RWPE1 (cell line): Measurements from ENCODE around the gene KCND3.

Source experiments
- CTCF ChIA-PET: fragments of 350-600 bp; sonication (Branson Sonifier 250); formaldehyde crosslinking; extraction: SDS; loops from one replicate; lab custom pipeline; 2021; lab: Yijun Ruan, JAX
- POLR2A ChIA-PET: fragments of 400-600 bp; formaldehyde crosslinking; extraction: SDS; loops from one replicate; lab custom pipeline; 2020; ENCODE audit warnings: antibody characterized with exemption; ENCODE audit not compliant: low non-redundant PET; lab: Yijun Ruan, JAX
- DNase-seq: peaks from one replicate; pipeline ENCODE4 v3.0.0; 2012; ENCODE audit warnings: low spot score
- H3K27ac ChIP-seq: fragments of 450-650 bp; 2 replicates; pipeline ENCODE4 v1.5.1; 2017
- TF ChIP-seq, protein P1 (sequence below): fragments of 450-650 bp; conservative IDR thresholded peaks from 2 replicates; pipeline ENCODE4 v1.5.1; 2017; ENCODE audit warnings: low read depth, mild to moderate bottlenecking

Gene KCND3

DNA sequence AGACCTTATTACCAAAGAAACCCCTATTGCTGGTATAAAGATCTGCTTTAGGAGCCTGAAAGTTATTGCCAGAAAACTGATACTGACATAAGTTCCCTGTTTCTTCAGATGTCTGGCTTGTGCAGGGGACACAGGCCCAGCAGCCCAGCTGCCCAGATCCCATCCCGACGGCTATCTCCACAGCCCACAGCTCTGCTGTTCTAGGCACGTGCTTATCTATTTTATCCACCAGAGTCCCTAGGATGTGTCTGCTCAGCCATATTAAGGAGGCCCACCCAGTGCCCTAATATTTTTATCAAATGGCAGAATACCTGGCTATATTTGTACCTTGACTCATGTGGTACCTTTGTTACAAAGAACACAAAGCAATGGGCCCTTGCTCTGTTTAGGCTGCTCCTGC, 174.8 kb downstream of the KCND3 start:
- ChIA-PET CTCF (no interaction called here), POLR2A (no interaction called here)
- DNase-seq, result no peak
- no peak overlapping the region for H3K27ac ChIP-seq
- TF ChIP-seq, protein P1, sequence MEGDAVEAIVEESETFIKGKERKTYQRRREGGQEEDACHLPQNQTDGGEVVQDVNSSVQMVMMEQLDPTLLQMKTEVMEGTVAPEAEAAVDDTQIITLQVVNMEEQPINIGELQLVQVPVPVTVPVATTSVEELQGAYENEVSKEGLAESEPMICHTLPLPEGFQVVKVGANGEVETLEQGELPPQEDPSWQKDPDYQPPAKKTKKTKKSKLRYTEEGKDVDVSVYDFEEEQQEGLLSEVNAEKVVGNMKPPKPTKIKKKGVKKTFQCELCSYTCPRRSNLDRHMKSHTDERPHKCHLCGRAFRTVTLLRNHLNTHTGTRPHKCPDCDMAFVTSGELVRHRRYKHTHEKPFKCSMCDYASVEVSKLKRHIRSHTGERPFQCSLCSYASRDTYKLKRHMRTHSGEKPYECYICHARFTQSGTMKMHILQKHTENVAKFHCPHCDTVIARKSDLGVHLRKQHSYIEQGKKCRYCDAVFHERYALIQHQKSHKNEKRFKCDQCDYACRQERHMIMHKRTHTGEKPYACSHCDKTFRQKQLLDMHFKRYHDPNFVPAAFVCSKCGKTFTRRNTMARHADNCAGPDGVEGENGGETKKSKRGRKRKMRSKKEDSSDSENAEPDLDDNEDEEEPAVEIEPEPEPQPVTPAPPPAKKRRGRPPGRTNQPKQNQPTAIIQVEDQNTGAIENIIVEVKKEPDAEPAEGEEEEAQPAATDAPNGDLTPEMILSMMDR, result no peak

DNA sequence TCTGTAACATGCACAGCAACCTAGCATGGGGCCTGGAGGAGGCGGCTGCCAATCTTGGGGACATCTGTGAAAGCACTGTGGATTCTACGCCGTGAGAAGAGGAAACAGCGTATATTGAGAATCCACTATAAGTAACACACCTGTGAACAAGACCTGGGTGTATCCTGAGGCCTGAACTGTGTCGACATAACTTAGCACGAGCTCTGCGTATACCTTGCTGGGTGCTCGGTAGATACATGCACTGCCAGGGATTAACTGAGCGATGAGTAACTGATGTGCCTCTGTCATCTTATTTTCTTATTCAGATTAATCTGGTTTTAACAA, 175.2 kb downstream of the KCND3 start:
- POLR2A ChIA-PET, result no interaction called here
- no peak for DNase-seq
- CTCF ChIA-PET, result no interaction called here
- H3K27ac ChIP-seq, result no peak overlapping the region
- TF ChIP-seq, protein P1, result no peak

DNA sequence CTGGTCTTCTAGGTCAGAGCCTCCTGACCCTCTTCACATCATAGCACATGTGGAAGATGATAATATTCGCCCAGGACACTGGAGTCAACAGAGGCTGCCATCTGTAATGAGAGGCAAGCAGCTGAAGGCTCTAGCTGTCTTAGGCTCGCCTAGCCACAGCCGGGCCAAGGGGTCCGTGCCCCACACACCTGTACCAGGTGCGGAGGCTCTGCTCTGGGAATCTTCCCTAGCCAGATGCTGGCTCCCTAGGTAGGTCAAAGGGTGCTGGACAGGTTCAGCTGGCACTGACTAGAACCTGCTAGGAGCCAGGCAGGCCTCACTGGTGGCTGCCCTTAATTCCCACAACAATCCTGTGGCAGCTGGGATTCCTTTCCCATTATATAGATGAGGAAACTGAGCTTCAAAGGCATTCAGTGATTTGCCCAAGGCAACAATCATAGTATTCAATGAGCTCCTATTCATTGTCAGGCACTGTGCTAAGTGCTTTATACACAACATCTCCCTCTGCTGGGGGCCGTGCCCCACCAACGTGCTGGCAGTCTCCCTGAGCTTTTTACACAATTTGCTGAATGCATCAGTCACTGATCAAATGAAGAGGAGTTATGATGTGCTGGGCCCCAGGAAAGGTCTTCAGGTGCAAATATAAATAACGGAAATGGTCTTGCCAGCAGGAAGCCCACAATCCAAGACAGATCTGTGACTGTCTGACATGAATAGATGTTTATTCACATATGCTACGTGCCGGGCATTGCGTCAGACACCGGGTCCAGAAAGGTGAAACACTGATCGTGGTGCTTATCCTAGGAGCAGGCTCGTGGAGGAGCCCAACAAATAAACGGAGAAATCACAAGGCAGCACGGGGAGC, 175.8 kb downstream of the KCND3 start:
- TF ChIP-seq, protein P1, result no peak
- CTCF ChIA-PET, result no interaction called here
- H3K27ac ChIP-seq, result no peak overlapping the region
- POLR2A ChIA-PET, result no interaction called here
- DNase-seq, result no peak

DNA sequence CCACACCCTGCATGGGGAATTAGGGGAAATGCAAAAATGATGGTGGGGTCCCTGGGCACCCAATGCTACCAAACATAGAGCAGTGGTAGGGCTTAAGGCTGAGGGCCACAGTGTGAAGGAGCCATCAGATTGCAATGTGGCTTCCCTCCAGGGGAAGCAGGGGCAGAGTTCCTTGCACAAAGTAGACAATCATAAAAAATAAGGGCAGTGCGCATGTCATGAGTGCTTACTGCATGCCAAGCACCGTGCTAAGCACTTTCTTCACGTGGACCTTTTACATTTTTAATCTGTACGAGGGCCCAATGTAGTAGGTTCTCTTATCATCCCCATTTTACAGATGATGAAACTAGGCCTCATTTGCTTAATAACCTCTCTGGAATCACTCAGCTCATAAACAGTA, 177.2 kb downstream of the KCND3 start:
- ChIA-PET POLR2A (no interaction called here), CTCF (interaction anchor here (0.6 kb wide), 1 partner anchor 1676 kb away, joined by 3 read pairs; no protein-coding TSS in a partner anchor)
- TF ChIP-seq, protein P1, result no peak
- no peak for DNase-seq
- H3K27ac ChIP-seq, result no peak overlapping the region

DNA sequence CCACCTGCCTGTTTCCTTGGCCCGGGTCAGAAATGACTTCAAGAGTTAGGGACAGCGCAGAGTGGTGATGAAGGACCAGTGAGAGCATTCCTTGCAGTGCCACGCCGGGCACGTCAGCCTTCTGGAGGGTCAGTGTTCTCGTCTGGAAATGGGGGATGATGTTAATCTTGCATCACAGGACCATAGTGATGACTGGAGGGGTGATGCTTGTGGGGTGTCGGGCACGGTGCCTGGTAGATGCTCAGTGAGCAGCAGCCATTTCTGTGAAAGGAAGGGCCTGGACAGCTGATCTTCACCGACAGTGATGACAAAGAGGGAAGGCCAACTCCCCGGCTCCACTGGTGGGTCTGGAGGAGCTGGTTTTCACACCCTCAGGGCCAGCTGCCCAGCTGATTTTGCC, 177.6 kb downstream of the KCND3 start:
- CTCF ChIA-PET, result no interaction called here
- no peak for DNase-seq
- POLR2A ChIA-PET, result no interaction called here
- TF ChIP-seq, protein P1, result no peak
- no peak overlapping the region for H3K27ac ChIP-seq

DNA sequence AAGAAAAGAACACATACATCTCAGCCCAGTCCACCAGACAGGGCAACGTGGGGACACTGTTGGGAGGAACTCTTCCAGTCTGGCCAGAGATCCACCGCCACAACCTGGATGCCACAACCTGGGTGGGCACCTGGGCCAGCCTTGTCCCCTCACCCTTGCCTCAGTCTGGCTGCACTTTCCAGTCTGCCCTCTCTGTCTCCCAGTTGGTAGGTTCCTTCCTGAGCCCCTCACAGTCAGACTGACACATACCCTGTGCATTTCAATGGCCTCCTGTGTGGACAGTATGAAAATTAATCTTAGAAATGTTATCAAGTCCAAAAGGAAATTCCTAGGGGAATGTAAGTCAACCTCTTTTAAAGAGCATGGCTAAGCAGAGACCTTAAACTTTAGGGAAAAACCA, 184.2 kb downstream of the KCND3 start:
- TF ChIP-seq, protein P1, result no peak
- DNase-seq, result no peak
- ChIA-PET POLR2A (no interaction called here), CTCF (interaction anchor here (0.5 kb wide), 1 partner anchor 49 kb away, joined by 6 read pairs; no protein-coding TSS in a partner anchor)
- H3K27ac ChIP-seq, result no peak overlapping the region
